Thyroid gland (tissue), 4 donors: ENCODE data around the gene MMP24.

Experiments
- CTCF ChIP-seq, 6 experiments: fragments of 200-600 bp in 3 of 6; fragments of 450-650 bp in 3 of 6; sonication (generic) in 3 of 6; IDR thresholded peaks; one replicate each; pipeline ENCODE4 v1.5.1; 2016 to 2019; ENCODE audit warnings: antibody characterized with exemption in 6 of 6, mild to moderate bottlenecking in 2 of 6, inconsistent platforms in 1 of 6, moderate library complexity in 1 of 6
- POLR2A ChIP-seq, 2 donors: fragments of 450-650 bp; IDR thresholded peaks; one replicate each; pipeline ENCODE4 v1.6.1; 2017; ENCODE audit warnings: antibody characterized with exemption in 2 of 2, mild to moderate bottlenecking in 2 of 2, moderate library complexity in 1 of 2

- TF ChIP-seq CTCF (IDR thresholded peaks at IDR 0.05): peak in 3 of 6 experiments; percentile 3 to 48 (median 25)
- peak; percentile 66 to 95 for TF ChIP-seq POLR2A (IDR thresholded peaks at IDR 0.05)
These were observed 51.3 kb downstream of the MMP24 start, which contains the start of gene MMP24OS for GRCh38 chr20:35277531-35278395.
